HG03520 (cell line): ENCODE measurements around the gene NFE2L3.
"Not testable (repeated sequence)": the region's sequence is repeated elsewhere in the genome, so short reads cannot be mapped to it uniquely, and the experiment has no call there.

Experiments
- ATAC-seq: cut with Tn5 transposase; IDR thresholded peaks from one replicate; pipeline ENCODE4 v1.9.1; 2021; ENCODE audit warnings: mild to moderate bottlenecking, moderate library complexity; ENCODE audit not compliant: unreplicated experiment

NFE2L3 gene

DNA sequence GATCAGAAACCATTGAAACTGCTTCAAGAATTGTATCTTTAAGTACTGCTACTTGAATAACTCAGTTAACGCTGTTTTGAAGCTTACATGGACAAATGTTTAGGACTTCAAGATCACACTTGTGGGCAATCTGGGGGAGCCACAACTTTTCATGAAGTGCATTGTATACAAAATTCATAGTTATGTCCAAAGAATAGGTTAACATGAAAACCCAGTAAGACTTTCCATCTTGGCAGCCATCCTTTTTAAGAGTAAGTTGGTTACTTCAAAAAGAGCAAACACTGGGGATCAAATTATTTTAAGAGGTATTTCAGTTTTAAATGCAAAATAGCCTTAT lies 33.8 kb downstream of the NFE2L3 start:
- no peak for ATAC-seq

DNA sequence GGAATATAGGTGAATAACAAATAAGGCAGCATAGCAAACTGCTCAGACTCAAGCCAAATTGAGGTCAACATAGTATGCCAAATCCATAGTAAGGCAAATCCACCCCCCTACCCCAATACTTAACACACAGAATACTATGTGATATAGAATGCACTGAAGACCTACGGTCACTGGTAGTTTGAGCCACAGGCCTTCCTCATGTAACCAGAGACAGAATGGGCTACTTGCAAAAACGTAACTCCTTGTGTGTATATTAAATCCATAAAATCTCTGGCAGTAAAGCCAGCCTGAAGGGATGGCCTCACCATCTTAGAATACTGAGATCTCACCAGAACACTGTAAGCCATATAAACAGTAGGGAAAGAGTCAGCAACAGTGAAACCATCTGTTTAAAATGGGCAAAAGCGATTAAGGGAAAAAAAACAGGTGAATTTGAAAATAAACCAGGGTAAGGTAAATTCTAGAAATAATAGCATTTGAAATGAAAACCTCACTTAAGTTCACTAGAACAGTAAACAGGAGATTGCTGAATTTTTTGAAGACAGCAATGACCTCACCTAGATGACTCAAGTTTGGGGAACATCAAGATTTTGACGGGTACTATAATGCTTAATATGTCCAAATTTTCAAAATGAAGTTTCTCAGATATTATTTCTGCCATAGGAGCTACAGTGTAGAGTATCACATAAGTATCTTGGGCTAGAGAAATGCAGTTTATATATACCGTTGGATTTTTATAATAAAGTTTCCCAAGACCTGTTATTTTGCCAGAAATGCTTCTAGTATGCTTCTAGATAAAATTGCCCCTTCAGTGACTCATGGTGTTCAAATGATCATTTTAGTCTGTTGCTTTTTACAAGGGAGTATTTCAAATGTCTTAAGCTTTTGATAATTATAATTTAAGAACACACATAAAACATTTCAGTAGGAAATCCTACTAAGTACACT lies 34.6 kb downstream of the NFE2L3 start:
- ATAC-seq, result no peak

DNA sequence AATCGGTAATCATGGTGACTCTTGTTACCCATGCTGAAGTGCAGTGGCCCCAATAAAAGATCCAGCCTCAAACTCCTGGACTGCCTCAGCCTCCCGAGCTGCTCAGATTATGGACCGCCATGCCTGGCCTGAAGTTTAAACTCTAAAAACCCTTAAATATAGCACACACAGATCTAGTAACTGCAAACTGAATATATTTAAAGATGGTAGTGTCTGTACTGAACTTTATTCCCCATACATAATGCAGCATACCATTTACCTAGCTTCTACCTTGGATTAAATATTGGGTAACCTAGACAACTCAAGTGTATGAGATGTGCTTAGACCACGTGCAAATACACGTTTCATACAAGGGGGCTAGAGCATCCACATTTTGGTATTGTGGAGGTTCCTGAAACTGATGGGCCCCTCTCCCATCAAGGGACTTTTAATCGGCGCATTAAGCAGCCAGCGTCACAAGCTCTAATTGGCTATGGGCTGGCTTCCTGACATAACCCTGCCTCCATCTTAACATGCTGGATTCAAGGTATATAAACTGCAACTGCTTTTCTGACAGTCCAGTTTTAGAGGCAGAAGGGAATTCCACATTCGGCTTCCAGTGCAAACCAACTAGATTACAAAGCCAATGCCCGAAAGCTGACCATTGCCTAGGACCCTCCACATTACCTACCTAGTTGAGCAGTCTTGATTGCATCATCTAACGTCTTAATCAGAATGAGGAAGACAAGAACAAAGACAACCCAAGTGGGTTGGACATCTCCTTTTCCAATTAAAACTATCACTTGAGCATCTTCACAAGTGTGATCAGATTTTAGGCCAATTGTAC lies 35.6 kb downstream of the NFE2L3 start:
- ATAC-seq, result no peak

DNA sequence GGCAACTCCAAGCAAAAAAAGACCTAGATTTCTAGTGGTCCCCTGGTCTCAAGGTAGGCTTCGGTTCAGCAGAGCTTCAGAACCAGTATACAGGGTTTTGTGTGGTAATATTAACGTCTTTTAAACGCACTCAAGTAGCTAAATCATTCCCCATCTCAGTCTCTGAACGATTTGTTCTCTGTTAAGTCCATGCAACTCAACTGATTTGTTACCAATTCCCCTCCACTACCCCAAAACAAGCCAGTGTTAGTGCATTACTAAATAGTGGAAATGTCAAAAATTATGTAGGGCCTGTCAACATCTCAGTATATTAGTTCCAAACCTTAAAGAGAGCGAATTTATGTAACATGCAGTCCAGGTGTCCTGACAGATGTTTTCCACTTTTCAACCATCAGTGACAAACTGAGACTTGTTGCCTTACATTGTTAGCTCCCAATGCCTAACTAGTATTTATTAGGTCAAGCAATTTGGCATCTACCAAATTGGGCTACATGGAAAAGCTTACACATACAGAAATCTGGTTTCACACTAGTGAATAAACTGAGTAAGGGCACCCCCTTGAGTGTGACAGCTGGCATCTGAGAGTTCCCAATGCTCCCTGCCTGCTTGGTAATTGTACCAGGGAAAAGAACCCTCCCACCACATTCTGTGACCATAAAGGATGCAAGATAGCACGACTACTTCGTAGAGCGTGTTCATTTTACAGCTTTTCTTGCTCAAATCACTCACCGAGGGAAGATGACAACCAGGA lies 36.4 kb downstream of the NFE2L3 start:
- no peak for ATAC-seq

DNA sequence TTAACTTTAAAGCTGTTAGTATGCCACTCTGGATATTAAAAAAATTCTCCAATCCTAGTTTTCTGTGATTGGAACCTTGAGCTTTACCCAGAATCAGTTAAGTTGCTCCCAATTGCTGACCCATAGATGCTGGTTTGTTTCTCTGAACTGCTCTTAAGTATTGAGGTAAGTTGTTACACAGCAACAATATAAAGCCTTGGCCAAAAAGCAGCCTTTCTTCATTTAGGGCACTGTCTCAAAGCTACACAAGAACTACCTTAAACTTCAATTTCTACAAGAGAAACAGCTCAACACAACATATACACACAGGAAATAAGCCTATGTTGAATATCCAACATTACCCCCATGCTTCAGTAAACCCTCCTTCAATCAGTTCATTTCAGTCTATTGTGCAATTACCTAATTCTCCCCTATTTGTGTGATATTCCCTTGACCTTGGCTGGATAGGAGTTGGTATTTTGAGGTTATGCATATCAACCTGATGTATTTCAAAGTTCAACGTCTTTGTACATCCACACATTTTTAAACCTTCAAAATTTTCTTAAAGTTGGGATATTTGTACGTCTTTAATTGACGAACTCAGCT lies 37.1 kb downstream of the NFE2L3 start:
- ATAC-seq, result no peak

DNA sequence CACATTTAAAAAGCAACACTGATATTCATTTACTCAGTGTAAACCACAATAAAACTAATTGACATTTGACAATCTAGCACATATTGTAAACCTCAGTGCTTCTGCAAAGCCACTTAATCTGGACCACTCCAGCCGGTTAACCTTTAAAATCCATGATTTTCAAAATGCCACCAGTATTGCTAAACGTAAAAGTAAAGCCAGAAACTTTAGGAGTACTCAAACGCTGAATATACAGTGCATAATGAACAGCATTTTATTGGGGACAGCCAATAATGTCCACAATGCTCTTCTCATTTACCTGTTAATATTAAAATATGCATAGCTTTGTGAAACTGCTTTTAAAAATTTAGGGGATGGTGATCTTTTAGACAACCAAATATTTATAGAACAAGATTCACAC lies 37.7 kb downstream of the NFE2L3 start:
- ATAC-seq, result no peak

DNA sequence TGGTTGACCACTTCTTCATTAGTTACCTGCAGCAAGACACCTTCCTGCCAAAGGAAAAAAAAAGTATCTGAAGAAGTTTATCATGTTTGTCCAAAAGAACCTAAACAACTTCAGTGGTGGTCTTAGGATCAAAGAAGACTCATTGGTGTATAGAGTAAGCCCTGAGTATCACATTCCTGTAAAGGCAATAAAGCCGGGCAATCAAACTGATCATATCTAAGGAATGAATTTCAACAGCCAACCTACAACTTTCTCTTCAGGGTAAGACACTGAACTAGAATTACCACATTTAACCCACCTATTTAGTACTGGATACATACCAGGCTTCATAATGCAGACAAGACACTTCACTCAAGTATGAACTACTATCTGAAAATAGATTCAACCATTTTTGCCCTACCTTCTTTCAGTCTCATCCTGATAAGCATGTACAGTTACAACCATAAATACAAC lies 38.4 kb downstream of the NFE2L3 start:
- ATAC-seq, result no peak

DNA sequence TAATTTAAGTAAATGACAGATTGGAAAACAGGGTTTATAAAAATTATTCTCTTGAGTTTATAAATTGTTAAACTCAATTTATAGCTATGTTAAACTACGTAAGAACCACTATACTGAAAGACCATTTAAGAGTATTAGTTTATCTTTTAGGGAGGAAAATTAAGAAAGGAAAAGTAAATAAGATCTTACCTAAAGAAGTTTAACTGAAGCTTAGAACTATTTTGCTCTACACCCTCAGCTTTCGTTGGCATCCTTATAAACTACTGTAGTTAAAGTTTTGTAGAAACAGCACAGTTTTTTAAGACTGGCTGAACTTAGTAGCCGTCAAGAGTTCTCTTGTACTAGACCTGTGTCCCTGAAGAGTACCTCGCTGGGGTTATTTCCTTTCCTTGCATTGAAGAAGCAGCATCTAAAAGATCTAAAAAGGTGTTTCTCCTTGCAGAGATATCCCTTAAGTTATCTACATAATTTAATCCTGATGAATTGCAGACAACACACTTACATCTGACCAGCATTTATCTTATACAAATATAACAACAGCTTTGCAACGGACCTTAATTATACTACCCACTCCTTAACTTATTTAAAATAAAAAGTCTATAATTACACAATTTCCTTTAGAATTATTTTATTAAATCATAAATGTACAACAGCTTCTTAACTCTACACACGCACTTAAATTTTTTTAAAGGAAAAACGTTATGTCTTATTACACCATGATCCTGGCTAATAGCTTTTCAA lies 39.4 kb downstream of the NFE2L3 start:
- ATAC-seq, result no peak

DNA sequence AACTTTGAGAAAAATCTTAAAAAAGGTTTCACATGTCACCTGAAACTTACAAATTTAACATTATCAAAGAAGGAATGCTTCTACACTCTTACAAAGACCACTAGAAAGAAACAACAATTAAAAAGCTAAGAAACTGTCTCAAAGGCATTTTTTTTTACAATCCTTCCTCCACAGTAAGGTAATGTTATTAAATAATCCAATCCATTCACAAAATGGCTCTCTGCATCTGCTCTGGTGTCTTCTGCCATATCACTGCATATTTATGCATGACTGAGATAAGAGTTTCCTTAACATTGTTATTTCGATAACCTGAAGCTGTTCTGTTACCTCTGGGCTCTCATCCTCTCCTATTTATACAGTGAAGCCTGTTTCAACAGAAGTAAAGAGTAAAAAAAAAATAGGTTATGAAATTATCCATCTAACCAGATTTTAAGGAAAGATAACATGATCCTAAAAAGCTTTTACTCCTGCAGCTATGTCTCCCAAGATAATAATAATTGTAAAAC lies 40.0 kb downstream of the NFE2L3 start:
- ATAC-seq, result no peak

DNA sequence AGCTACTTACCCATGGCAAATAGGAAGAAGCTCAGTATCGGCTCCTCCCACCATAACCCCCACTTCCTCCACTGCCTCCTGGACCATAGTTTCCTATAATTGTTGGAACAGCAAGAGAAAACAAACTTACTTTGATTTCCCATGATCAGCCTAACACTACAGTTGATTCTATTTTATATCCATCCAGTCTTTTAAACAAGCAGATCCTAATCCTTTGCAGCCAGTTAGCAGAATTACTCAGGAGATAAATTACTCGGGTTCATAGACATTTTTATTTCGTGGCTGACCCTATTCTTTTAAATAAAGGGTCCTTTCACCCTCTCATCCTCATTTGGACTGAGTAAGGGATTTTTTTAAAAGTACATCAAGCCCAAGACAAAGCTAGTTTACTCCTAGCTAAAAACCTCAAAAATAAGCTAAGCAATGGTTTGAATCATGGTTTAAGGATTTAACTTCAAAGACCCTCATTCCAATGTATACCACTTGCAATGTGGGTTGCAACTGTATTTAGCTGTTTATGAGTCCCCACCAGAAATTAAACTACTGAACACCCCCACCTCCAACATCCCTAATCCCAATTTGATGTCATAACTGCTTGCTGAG lies 40.6 kb downstream of the NFE2L3 start:
- no peak for ATAC-seq

DNA sequence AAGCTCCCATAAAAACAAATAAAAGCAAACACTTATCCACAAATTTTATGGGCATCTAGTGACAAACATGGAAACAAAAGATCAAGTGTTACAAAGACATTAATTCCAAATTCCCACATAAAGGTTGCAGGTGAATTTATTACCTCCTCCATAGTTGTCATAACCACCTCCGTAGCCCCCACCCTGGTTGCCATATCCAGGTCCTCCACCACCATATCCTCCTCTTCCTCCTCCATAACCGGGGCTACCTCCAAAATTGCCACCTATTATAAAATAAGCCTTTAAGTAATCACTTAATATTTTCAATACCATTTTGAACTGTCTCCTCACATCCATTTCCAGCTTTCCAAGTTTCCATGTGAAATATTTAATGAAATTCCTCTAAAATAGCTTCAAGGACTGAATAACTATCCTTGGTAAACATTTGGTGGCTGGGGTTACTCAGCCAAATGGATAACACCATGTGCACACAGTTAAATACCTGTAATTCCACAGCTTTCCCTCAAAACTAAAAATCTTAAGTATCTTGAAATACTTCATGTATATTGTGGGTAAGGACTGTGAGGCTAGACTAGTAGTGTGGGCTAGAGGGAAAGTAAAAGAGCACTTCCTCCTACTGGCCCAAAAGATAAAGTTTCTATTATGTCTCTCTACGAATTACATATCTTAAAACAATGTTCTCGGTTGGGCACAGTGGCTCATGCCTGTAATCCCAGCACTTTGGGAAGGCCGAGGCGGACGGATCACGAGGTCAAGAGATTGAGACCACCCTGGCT lies 41.6 kb downstream of the NFE2L3 start:
- ATAC-seq, result no peak

DNA sequence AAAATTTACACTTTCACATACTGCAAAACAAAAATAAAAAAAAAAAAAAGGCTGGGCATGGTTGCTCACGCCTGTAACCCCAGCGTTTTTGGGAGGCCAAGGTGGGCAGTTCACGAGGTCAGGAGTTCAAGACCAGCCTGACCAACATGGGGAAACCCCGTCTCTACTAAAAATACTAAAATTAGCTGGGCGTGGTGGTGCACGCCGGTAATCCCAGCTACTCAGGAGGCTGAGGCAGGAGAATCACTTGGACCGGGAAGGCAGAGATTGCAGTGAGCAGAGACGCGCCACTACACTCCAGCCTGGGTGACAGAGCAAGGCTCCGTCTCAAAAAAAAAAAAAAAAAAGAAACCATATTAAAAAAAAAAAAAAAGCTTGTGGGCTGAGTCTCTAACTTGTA lies 42.8 kb downstream of the NFE2L3 start:
- not testable (repeated sequence) for ATAC-seq

DNA sequence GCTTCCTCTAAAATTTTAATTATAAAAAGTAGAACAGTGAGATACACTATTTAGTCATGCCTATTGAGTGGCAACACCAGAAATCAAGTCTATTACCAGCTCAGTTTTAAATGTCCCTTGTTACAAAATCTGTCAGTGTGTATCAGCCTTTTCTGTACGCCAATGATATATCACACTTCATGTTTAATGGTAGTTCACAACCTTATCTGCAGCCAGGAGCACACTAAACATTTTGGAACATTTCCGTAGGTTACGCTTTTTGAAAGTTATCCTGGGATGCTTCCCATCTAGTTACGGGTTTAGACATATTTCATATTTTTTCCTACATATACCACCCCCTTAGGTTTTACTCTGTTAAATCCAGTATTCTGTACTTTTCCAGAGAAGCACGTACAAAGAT lies 43.2 kb downstream of the NFE2L3 start:
- no peak for ATAC-seq

DNA sequence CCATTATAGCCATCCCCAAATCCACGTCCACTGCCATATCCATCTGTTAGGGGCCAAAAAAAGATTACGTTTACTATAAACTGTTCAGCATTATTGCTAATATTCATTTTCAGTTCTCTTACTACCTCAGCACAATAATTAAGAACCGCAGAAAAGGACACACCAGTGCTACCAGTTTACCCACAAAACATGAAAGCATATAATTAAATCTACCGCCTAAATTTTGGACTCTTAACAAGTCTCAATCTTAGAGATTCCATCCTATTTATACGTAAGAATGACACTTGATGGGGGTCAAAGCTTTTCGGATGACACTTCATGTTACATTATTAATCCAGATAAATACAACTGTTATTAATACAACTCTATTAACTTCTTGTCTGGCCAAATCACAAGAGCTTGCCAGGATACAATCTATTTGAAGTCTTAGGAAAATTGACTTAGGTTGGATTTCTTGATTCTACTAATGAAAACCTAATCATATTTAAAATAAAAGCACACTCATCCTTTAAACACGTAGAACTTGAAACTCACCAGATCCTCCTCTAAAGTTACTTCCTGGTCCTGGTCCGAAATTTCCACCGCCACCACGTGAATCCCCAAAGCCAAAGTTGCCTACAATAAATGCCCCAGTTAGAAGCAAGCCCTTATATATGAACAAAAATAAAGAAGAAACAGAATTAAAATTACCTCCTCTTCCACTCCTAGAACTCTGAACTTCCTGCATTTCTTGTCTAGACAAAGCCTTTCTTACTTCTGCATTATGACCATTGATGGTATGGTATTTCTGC lies 44.1 kb downstream of the NFE2L3 start:
- ATAC-seq, result no peak

DNA sequence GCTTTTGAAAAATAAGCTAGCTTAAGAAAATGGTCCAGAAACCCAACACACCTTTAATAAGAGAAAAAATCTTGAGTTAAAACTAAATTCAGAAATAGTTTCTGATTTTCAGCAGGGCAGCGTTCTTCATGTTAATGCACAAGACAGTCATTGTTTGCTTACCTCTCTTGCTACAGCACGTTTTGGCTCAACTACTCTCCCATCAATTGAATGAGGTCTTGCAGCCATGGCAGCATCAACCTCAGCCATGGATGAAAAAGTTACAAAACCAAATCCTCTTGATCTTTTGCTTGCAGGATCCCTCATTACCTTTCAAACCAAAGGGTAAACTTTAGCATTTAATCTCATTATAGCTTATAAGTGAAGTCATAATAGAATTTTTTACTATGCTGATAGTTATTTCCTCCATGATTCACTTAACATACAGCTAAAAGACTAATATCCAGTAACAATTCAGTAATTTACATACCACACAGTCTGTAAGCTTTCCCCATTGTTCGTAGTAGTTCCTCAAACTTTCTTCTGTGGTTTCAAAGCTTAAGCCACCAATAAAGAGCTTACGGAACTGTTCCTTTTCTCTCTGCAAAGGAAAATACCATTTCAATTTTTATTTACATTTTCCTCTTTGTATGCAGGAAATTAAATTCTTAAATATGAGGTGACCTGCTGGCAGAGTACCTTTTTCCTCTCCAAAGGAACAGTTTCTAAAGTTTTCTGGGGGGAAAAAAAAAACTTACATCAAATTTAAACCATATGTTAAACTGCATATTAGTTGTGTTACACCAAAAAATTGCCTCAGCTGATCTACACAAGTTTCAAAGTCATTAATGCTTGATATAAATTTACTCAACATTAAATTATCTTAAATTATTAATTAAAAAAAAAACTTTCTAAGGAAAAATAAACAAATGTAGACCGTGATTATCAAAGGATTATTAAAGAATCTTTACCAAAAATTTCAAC lies 45.4 kb downstream of the NFE2L3 start:
- ATAC-seq, result no peak

DNA sequence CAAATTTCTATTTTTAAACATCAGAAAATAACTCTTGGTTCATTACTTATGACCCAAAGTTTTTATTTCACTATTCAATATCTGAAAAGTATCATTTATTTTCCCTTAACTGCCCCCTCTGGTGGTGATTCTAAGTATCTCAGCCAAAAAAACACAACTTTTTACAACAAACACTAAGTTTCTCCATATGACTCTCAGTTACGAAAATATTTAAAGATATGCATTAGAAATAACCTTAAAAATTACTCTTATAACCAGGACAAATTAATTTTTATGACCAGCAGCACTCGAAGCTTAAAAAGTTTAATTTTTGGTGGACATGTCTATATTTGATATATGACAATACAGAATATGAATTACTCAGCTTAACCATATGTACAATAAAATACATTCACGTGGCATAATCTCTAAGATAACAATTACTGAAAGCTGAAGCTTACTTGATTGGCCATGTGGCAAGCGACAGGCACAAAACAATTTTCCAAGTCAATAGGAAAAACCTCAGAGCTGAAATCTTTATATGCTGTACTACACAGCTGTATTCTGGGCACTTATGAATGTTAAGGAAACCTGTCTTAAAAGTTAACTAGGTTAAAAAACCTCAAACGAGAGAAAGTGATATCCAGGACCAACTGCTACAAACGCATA lies 46.3 kb downstream of the NFE2L3 start:
- ATAC-seq, result no peak
